ENCODE results near the gene REXO4.
"Not testable (repeated sequence)": the region's sequence is repeated elsewhere in the genome, so short reads cannot be mapped to it uniquely, and the experiment has no call there.

DNA sequence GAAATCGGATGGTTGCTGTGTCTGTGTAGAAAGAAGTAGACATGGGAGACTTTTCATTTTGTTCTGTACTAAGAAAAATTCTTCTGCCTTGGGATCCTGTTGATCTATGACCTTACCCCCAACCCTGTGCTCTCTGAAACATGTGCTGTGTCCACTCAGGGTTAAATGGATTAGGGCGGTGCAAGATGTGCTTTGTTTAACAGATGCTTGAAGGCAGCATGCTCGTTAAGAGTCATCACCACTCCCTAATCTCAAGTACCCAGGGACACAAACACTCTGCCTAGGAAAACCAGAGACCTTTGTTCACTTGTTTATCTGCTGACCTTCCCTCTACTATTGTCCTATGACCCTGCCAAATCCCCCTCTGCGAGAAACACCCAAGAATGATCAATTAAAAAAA lies 26.4 kb downstream of the REXO4 start:
- TF ChIP-seq CTCF (IDR thresholded peaks at IDR 0.05); EZH2 (IDR thresholded peaks at IDR 0.05; ENCODE audit: borderline replicate concordance, insufficient read depth, low read depth, low read length, poor library complexity, severe bottlenecking): not testable (repeated sequence)
